KOPT-K1 (cell line): ENCODE measurements around the gene COX20.
A peak's percentile ranks its signal among the peaks of the same experiment; 100 is the strongest.

Source experiments
- H3K27ac ChIP-seq: fragments of 200-600 bp; sonication (generic); 2 replicates; pipeline ENCODE4 v1.5.1; 2016; ENCODE audit warnings: antibody characterized with exemption, mild to moderate bottlenecking, low read depth, low read length; ENCODE audit not compliant: poor library complexity, severe bottlenecking
- H3K36me3 ChIP-seq: fragments of 200-600 bp; sonication (generic); 2 replicates; pipeline ENCODE4 v1.5.1; 2017; ENCODE audit warnings: antibody characterized with exemption, mild to moderate bottlenecking, low read length, moderate library complexity; ENCODE audit not compliant: insufficient read depth
- H3K9me3 ChIP-seq: fragments of 200-600 bp; sonication (generic); 2 replicates; pipeline ENCODE4 v1.5.1; 2017; ENCODE audit warnings: antibody characterized with exemption, low read length, mild to moderate bottlenecking; ENCODE audit not compliant: insufficient read depth, poor library complexity, severe bottlenecking

COX20 gene

DNA sequence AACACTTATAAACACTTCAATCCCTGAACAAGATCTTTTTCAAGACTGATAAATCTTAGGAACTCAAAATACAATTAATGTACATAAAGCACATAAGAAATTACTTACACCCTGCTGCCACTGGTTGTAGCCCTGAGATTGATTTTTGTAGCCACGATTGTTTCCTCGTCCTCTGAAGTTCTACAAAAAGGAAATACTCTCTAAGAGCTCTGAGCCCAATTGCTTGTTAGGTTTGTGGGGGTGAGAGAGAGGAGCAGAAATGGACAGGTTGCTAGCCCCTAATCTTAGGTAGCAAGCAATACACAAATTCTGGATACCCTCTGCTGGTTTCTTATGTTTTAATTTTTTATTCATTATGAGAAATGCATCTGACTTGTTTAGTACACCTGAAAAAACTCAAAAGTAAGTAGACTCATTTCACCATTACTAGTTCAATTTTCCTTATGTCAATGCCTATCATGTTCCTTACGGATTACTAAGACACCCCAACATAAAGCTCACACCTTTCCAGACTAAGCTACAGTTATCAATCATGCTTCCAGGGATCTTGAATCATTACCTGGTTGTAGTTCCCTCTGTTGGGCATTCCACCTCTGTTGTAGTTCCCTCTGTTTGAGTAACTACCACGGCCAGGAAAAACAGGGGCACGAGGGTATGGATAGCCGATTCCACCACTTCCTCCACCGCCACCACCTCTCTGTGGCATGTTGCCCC is 19.6 kb downstream of the COX20 start:
- H3K9me3 ChIP-seq: no peaks in the 10 kb centered on the region
- peaks cover 100% of the 10 kb centered on the region for H3K36me3 ChIP-seq
- H3K27ac ChIP-seq: no peak overlapping the region

GRCh38 chr1:244857761-244858160 is 22.3 kb downstream of the COX20 start:
- Histone ChIP-seq H3K36me3 (peaks cover 100% of the 10 kb centered on the region), H3K9me3 (no peaks in the 10 kb centered on the region), H3K27ac (no peak overlapping the region)

GRCh38 chr1:244858357-244858756 is 22.9 kb downstream of the COX20 start:
- Histone ChIP-seq H3K36me3 (peaks cover 94% of the 10 kb centered on the region), H3K27ac (no peak overlapping the region), H3K9me3 (no peaks in the 10 kb centered on the region)

DNA sequence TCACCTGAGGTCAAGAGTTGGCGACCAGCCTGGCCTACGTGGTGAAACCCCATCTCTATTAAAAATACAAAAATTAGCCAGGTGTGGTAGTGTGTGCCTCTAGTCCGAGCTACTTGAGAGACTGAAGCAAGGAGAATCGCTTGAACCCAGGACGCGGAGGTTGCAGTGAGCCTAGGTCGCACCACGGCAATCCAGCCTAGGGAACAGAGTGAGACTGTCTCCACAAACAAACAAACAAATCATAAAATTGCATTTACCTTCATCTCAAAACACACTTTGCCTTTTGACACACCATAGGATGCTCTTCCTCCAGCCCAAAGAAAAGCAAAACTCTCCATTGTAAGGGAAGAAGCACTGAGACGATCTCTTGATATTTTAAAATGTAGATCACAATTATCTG is 24.6 kb downstream of the COX20 start:
- Histone ChIP-seq H3K36me3 (peaks cover 83% of the 10 kb centered on the region), H3K9me3 (no peaks in the 10 kb centered on the region), H3K27ac (no peak overlapping the region)

- no peaks in the 10 kb centered on the region for H3K9me3 ChIP-seq
- peak overlapping the region; percentile 99 for H3K27ac ChIP-seq
- H3K36me3 ChIP-seq: peaks cover 74% of the 10 kb centered on the region
Observed at GRCh38 chr1:244860914-244861610, 25.6 kb downstream of the COX20 start.

DNA sequence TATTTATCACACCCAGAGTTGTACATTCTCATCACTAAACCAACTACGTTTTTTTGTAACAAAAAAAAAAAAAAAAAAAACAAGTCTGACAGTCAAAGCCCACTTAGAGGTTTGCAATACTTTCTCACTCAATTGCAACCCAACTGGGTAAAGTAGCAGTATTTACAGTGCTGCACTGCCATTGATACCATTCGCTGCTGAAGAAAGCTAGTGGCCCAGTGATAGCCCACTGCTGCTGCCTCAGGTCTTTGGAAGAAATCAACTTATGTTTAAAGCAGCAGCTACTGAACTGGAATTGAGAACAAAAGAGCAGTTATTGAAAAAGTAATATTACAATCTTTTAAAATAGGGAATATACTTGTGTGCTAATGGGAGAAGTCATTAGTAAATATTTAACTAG is 26.2 kb downstream of the COX20 start:
- no peaks in the 10 kb centered on the region for H3K9me3 ChIP-seq
- peaks cover 67% of the 10 kb centered on the region for H3K36me3 ChIP-seq
- peak overlapping the region; percentile 99 for H3K27ac ChIP-seq

GRCh38 chr1:244862354-244862698 is 26.9 kb downstream of the COX20 start:
- Histone ChIP-seq H3K36me3 (peaks cover 61% of the 10 kb centered on the region), H3K27ac (peak overlapping the region; percentile 99), H3K9me3 (no peaks in the 10 kb centered on the region)

DNA sequence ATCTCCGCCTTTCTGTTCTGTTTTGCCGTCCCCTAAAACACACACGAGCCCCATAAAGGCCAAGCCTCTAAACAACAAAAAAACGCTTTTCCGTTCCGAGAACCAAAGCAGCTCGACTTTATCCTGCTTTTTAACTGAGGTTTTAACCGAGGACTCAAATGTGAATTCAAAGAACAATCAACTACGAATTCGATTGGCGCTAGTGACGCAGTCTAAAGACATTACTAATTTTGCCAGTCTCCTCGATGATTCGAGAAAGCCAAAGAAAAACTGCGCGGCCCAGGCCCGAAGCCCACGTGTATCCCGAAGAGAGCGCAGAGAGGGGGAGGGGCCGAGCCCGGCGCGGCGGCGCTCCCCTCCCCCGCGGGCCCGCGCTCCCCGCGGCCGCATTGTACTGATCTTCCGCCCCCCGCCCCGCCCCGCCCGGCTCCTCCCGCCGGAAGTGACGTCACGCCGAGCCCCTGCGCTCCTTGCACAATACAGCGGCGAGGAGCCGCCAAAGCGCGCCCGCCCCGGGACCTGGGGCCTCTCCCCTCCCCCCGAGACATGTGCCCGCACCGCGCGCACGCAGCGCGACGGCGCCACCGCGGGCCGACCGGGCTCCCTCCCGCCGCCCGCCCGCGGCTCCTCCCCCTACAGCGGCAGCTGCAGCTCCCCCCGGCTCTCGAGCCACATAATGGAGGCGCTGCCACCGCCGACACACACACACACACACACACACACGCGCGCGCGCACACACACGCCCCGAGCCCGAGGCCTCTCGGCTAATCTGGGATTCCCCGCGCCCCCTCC is 27.4 kb downstream of the COX20 start:
- Histone ChIP-seq H3K9me3 (no peaks in the 10 kb centered on the region), H3K36me3 (peaks cover 55% of the 10 kb centered on the region), H3K27ac (peak overlapping the region; percentile 99)

DNA sequence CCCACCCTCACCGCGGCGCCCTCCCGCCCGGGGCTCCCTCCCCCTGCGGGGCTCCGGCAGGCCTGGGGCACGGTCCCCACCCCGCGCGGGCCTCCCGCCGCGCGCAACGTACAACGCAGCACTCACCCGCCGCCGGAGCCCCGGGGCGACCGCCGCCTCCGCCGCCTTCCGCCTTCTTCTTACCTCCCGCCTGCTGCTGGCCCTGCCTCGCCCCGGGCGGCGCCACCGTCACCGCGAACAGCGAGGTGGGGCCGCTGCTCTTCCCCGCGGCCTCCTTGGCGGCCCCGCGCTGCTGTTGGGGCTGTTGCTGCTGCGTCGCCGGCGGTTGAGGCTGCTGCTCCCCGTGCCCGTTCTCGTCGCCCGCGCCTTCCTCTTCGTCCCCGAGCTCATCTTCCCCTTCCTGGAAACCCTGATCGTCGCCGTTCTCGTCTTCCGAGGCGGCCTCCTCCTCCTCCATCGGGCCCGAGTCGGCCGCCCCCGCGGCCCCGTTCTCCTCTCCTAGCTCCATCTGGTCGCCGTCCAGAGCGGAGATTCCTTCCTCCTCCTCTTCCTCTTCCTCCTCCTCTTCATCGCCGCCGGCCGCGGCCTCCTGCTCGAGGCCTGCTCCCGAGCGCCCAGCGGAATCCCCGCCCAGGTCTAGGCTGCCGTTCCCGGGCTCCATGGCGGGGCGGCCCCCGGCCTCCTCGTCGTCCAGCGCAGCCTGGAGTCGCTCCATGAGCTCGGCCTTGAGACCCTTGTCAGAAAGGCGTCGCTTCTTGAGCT is 28.2 kb downstream of the COX20 start:
- Histone ChIP-seq H3K9me3 (no peaks in the 10 kb centered on the region), H3K36me3 (peaks cover 48% of the 10 kb centered on the region), H3K27ac (peak overlapping the region; percentile 99)

GRCh38 chr1:244864253-244865027 is 29.0 kb downstream of the COX20 start, which contains the start of gene HNRNPU:
HNRNPU (minus strand) TSS chr1:244864543; CDS start chr1:244864307, 236 bp downstream.
- H3K9me3 ChIP-seq: no peaks in the 10 kb centered on the region
- peak within 1 kb of the TSS; percentile 99 for H3K27ac ChIP-seq

DNA sequence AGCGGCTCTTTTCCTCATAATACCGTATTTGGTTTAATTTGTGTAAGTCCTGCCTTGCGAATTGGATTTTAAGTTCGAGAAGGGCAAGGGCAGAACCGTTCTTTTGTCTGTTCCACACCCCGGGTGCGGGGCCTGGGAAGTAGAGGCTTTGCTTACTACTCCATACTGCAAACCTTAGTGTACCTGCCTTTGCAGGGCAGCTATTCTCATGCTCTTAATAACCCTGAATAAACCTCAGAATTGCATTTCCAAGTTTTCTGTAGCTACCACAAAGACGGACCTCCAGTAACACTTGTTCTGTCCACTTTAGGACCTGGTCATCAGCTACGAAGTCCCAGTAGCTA is 29.5 kb downstream of the COX20 start:
- H3K27ac ChIP-seq: peak overlapping the region; percentile 99
- no peaks in the 10 kb centered on the region for H3K9me3 ChIP-seq
- H3K36me3 ChIP-seq: peaks cover 34% of the 10 kb centered on the region

More at GRCh38 chr1:244864253-244865027, 29.0 kb downstream of the COX20 start, which contains the start of gene HNRNPU:
- peaks cover 40% of the 10 kb centered on the region for H3K36me3 ChIP-seq

DNA sequence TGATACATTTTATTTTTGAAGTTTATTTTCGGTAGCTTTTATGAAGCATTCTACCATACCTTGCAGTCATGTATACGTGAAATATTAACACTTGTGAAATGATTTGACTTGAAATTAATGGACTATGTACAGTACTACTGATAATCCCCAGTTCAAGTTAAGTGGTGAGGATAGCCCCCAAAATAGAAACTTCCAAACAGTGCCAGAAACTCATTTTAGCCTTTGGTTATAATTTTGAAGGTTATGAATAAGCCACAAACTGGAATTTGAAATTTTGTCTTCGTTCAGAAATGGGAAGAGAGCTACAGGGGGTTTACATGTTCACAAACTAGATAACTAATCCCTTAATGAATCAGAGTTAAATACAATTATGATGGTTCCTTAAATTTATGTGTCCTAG is 30.4 kb downstream of the COX20 start:
- peak overlapping the region; percentile 24 for H3K27ac ChIP-seq
- H3K36me3 ChIP-seq: peaks cover 26% of the 10 kb centered on the region
- H3K9me3 ChIP-seq: no peaks in the 10 kb centered on the region

DNA sequence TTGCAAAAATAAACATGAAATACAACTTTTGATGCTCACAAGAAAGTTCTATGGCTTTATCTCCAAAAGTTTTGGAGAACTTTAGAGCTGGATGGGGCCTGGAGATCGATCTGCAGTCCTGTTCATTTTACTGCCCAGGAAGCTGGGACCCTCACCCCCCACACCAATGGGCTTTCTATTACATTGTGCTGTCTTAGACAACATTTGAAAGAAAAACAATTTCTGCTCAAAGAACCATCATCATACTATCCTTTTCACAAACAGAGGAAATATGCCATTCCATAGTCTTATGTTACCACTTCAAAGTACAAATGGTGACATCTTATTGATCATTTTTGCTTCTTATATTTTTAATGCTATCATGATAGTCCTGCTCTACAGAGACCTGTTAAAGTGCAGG is 30.9 kb downstream of the COX20 start:
- Histone ChIP-seq H3K36me3 (peaks cover 21% of the 10 kb centered on the region), H3K27ac (peak overlapping the region; percentile 24), H3K9me3 (no peaks in the 10 kb centered on the region)
